ENCODE measurements around the gene LUZP2.

- no peak for TF ChIP-seq CTCF (IDR thresholded peaks at IDR 0.05; ENCODE audit: low read depth, low read length, missing input control)
- TF ChIP-seq ATF3 (IDR thresholded peaks at IDR 0.05) = no peak
- TF ChIP-seq MAX (IDR thresholded peaks at IDR 0.05) = no peak
- no peak for TF ChIP-seq RAD21 (IDR thresholded peaks at IDR 0.05)
- TF ChIP-seq RXRA (IDR thresholded peaks at IDR 0.05) = no peak
- TF ChIP-seq REST (IDR thresholded peaks at IDR 0.05) = no peak
- TF ChIP-seq GABPA (IDR thresholded peaks at IDR 0.05 in 1 of 2, conservative IDR thresholded peaks at IDR 0.05 in 1 of 2) = no peak
- TF ChIP-seq HNF4A (conservative IDR thresholded peaks at IDR 0.05) = no peak
- no peak for TF ChIP-seq YY1 (IDR thresholded peaks at IDR 0.05)
- TF ChIP-seq JUND (IDR thresholded peaks at IDR 0.05) = no peak
- TF ChIP-seq TAF1 (conservative IDR thresholded peaks at IDR 0.05) = no peak
Measured at GRCh38 chr11:24963852-24964251, 467.0 kb downstream of the LUZP2 start.

Measured in liver (tissue), 3 donors.